GM12873 (cell line): ENCODE measurements around the gene TMEM119.

Source experiments
- CTCF ChIP-seq: IDR thresholded peaks from 2 replicates; pipeline ENCODE4 v1.5.1; 2012; ENCODE audit warnings: low read depth, mild to moderate bottlenecking, moderate library complexity, low read length, control low read depth; ENCODE audit not compliant: insufficient read depth; ENCODE audit errors: missing control alignments

The TMEM119 gene

GRCh38 chr12:108615918-108616317 is 18.0 kb upstream of the TMEM119 start:
- TF ChIP-seq CTCF, result no peak

- TF ChIP-seq CTCF, result no peak
These were observed 16.8 kb upstream of the TMEM119 start for GRCh38 chr12:108614639-108615038.

- no peak for TF ChIP-seq CTCF
These were observed 16.2 kb upstream of the TMEM119 start for GRCh38 chr12:108614041-108614440.

- TF ChIP-seq CTCF, result no peak
These were observed 15.7 kb upstream of the TMEM119 start for GRCh38 chr12:108613548-108613947.

GRCh38 chr12:108612788-108613282 is 15.0 kb upstream of the TMEM119 start:
- no peak for TF ChIP-seq CTCF

GRCh38 chr12:108611884-108612415 is 14.1 kb upstream of the TMEM119 start:
- TF ChIP-seq CTCF, result peak; percentile 62

- no peak for TF ChIP-seq CTCF
These were observed 13.1 kb upstream of the TMEM119 start for GRCh38 chr12:108610856-108611605.
